H1 (cell line): Measurements from ENCODE around the gene SSR1. TPM values are rescaled to one million over a fixed set of nuclear protein-coding genes. Genes with fewer than 3 reads are reported as not detected.

ENCODE experiments used
- CTCF ChIA-PET: fragments of 300-600 bp; sonication (Branson Sonifier 250); formaldehyde crosslinking; loops from one replicate; lab custom pipeline; 2021; ENCODE audit not compliant: partially characterized antibody; lab: Charles Lee
- POLR2A ChIA-PET: fragments of 300-600 bp; sonication (Branson Sonifier 250); formaldehyde crosslinking; loops from one replicate; lab custom pipeline; 2021; ENCODE audit warnings: inconsistent platforms; ENCODE audit not compliant: partially characterized antibody; lab: Charles Lee
- DNase-seq, 2 experiments: peaks; one replicate each; pipeline versions ENCODE4 v3.0.0 to v3.0.0-alpha.2; 2010 to 2022; ENCODE audit warnings: low spot score in 2 of 2, low read depth in 1 of 2, mixed read lengths in 1 of 2
- FAIRE-seq: peaks from 2 replicates; lab custom pipeline; 2011; peaks lifted over from hg19 to GRCh38; lab: Jason Lieb, UNC
- H2AFZ ChIP-seq: 2 replicates; pipeline ENCODE4 v1.8.1; 2012; ENCODE audit warnings: low read length, inconsistent platforms
- H2AK5ac ChIP-seq: 2 replicates; pipeline ENCODE4 v1.6.1; 2013; ENCODE audit warnings: low read depth, low read length
- H2BK120ac ChIP-seq: replicated peaks from 2 replicates; pipeline ENCODE3; 2013; ENCODE audit warnings: low read depth, low read length, inconsistent platforms
- H2BK12ac ChIP-seq: 2 replicates; pipeline ENCODE4 v1.6.1; 2013; ENCODE audit warnings: low read depth, low read length
- H2BK15ac ChIP-seq: 2 replicates; pipeline ENCODE4 v1.6.1; 2013; ENCODE audit warnings: low read length
- H2BK20ac ChIP-seq: 2 replicates; pipeline ENCODE4 v1.6.1; 2013; ENCODE audit warnings: low read length
- H2BK5ac ChIP-seq: 2 replicates; pipeline ENCODE4 v1.6.1; 2013; ENCODE audit warnings: low read depth, low read length
- H3K14ac ChIP-seq: 2 replicates; pipeline ENCODE4 v1.6.1; 2013; ENCODE audit warnings: inconsistent platforms; ENCODE audit not compliant: insufficient read length
- H3K18ac ChIP-seq: 2 replicates; pipeline ENCODE4 v1.6.1; 2013; ENCODE audit warnings: low read length; ENCODE audit errors: extremely low read depth
- H3K23ac ChIP-seq: 2 replicates; pipeline ENCODE4 v1.6.1; 2013; ENCODE audit warnings: inconsistent platforms; ENCODE audit not compliant: insufficient read length
- H3K23me2 ChIP-seq: 2 replicates; pipeline ENCODE4 v1.6.1; 2013; ENCODE audit warnings: low read depth, low read length
- H3K27ac ChIP-seq: 2 replicates; pipeline ENCODE4 v1.6.1; 2011; ENCODE audit warnings: low read depth, low read length, inconsistent platforms
- H3K27me3 ChIP-seq, 4 experiments: replicated peaks in 1 of 4; 1 replicate in 1 of 4; 2 replicates in 3 of 4; pipeline versions ENCODE4 v1.6.1 to v1.8.1; 2011 to 2013; ENCODE audit warnings: low read length in 3 of 4, mild to moderate bottlenecking in 3 of 4, inconsistent platforms in 2 of 4, mixed read lengths in 2 of 4, moderate library complexity in 1 of 4; ENCODE audit not compliant: control insufficient read depth in 3 of 4, insufficient read depth in 3 of 4; ENCODE audit errors: extremely low read depth in 1 of 4
- H3K36me3 ChIP-seq, 4 experiments: 2 replicates each; pipeline versions ENCODE4 v1.6.1 to v1.8.1; 2011 to 2013; ENCODE audit warnings: mild to moderate bottlenecking in 4 of 4, low read length in 3 of 4, moderate library complexity in 2 of 4, control low read depth in 1 of 4, inconsistent platforms in 1 of 4; ENCODE audit not compliant: insufficient read depth in 4 of 4, control insufficient read depth in 2 of 4
- H3K4ac ChIP-seq: replicated peaks from 2 replicates; pipeline ENCODE3; 2013; ENCODE audit warnings: low read length, low read depth, mixed read lengths, inconsistent platforms; ENCODE audit not compliant: insufficient read length
- H3K4me1 ChIP-seq, 4 experiments: replicated peaks in 1 of 4; 1 replicate in 1 of 4; 2 replicates in 3 of 4; pipeline versions ENCODE4 v1.6.1 to v1.8.1; 2011 to 2013; ENCODE audit warnings: low read length in 3 of 4, inconsistent platforms in 2 of 4, mixed read lengths in 1 of 4; ENCODE audit not compliant: insufficient read depth in 4 of 4, control insufficient read depth in 3 of 4
- H3K4me2 ChIP-seq, 2 experiments: 2 replicates each; pipeline versions ENCODE4 v1.6.1 to v1.8.1; 2011 to 2013; ENCODE audit warnings: low read depth in 2 of 2, low read length in 2 of 2, control low read depth in 1 of 2, inconsistent platforms in 1 of 2, mild to moderate bottlenecking in 1 of 2; ENCODE audit not compliant: insufficient read depth in 1 of 2
- H3K4me3 ChIP-seq, 4 experiments: fragments of 200-600, 300-600 bp in 1 of 4; sonication (generic), shearing (Covaris generic), sonication (Bioruptor Twin) in 1 of 4; 2 replicates each; pipeline versions ENCODE4 v1.5.1 to v1.8.1; 2011 to 2016; ENCODE audit warnings: low read length in 4 of 4, low read depth in 3 of 4, control low read depth in 2 of 4, inconsistent platforms in 2 of 4, mild to moderate bottlenecking in 2 of 4, mixed read lengths in 1 of 4, moderate library complexity in 1 of 4; ENCODE audit not compliant: insufficient read depth in 2 of 4; ENCODE audit errors: extremely low read depth in 1 of 4
- H3K56ac ChIP-seq: replicated peaks from 2 replicates; pipeline ENCODE3; 2013; ENCODE audit warnings: low read depth, mild to moderate bottlenecking, mixed read lengths, low read length, inconsistent platforms; ENCODE audit not compliant: insufficient read length
- H3K79me1 ChIP-seq: 2 replicates; pipeline ENCODE4 v1.6.1; 2013; ENCODE audit warnings: low read depth, low read length, control low read depth
- H3K79me2 ChIP-seq, 2 experiments: 2 replicates each; pipeline versions ENCODE4 v1.6.1 to v1.8.1; 2012 to 2013; ENCODE audit warnings: low read length in 2 of 2, mild to moderate bottlenecking in 2 of 2, inconsistent platforms in 1 of 2; ENCODE audit not compliant: insufficient read depth in 2 of 2, control insufficient read depth in 1 of 2
- H3K9ac ChIP-seq, 4 experiments: replicated peaks in 1 of 4; 1 replicate in 1 of 4; 2 replicates in 3 of 4; pipeline versions ENCODE4 v1.6.1 to v1.8.1; 2011 to 2013; ENCODE audit warnings: low read depth in 3 of 4, low read length in 3 of 4, control low read depth in 2 of 4, mild to moderate bottlenecking in 2 of 4, moderate library complexity in 2 of 4, inconsistent platforms in 1 of 4; ENCODE audit errors: extremely low read depth in 1 of 4
- H3K9me3 ChIP-seq, 2 experiments: 2 replicates each; pipeline versions ENCODE4 v1.6.1 to v1.8.1; 2012 to 2013; ENCODE audit warnings: mild to moderate bottlenecking in 2 of 2, moderate library complexity in 2 of 2, control low read depth in 1 of 2, inconsistent platforms in 1 of 2, low read depth in 1 of 2, low read length in 1 of 2, mixed read lengths in 1 of 2; ENCODE audit not compliant: insufficient read depth in 2 of 2
- H4K20me1 ChIP-seq, 2 experiments: replicated peaks in 1 of 2; 2 replicates each; pipeline versions ENCODE3 to v1.8.1; 2011 to 2013; ENCODE audit warnings: inconsistent platforms in 2 of 2, low read length in 2 of 2, mild to moderate bottlenecking in 1 of 2; ENCODE audit not compliant: insufficient read depth in 2 of 2, control insufficient read depth in 1 of 2
- H4K5ac ChIP-seq: 2 replicates; pipeline ENCODE4 v1.6.1; 2013; ENCODE audit warnings: low read length, low read depth, mixed read lengths, inconsistent platforms; ENCODE audit not compliant: insufficient read length
- H4K8ac ChIP-seq: 2 replicates; pipeline ENCODE4 v1.8.0; 2013; ENCODE audit warnings: mild to moderate bottlenecking, moderate library complexity, low read length, inconsistent platforms; ENCODE audit not compliant: insufficient read depth; ENCODE audit errors: extremely low read depth
- H4K91ac ChIP-seq: replicated peaks from 2 replicates; pipeline ENCODE3; 2013; ENCODE audit warnings: low read length, mixed read lengths, inconsistent platforms; ENCODE audit not compliant: insufficient read length
- MAFK ChIP-seq: IDR thresholded peaks from 2 replicates; pipeline ENCODE4 v1.6.1; 2012; ENCODE audit warnings: low read depth, mild to moderate bottlenecking, improper control_type of control experiment, low read length
- NANOG ChIP-seq: IDR thresholded peaks from 2 replicates; pipeline ENCODE4 v1.6.1; 2011; ENCODE audit warnings: low read length, low read depth, mild to moderate bottlenecking, inconsistent platforms; ENCODE audit not compliant: insufficient read depth, poor library complexity, severe bottlenecking
- WGBS, 2 experiments: shearing (Covaris generic) in 1 of 2; methylation state at CpG; one replicate each; pipeline versions ENCODE4 v1.1.6 to v1.1.7; 2013 to 2015; ENCODE audit warnings: low lambda C conversion rate in 2 of 2, mixed read lengths in 2 of 2, inconsistent platforms in 1 of 2, low coverage in 1 of 2, missing lambda C conversion rate in 1 of 2; ENCODE audit not compliant: insufficient replicate concordance in 2 of 2, insufficient coverage in 1 of 2, insufficient read length in 1 of 2; ENCODE audit errors: extremely low coverage in 1 of 2, missing lambda C conversion rate in 1 of 2; 5-methylcytosine and 5-hydroxymethylcytosine counted together
- polyA plus RNA-seq, 7 experiments: library from polyadenylated mRNA; depleted of rRNA in 3 of 7; stranded (reverse) in 5 of 7; unstranded in 2 of 7; fragments of >200 nt in 5 of 7; fragments of 200-250 nt in 2 of 7; gene quantifications; 1 replicate in 5 of 7; 2 replicates in 1 of 7; 4 replicates in 1 of 7; pipeline versions ENCODE4 v1.2.1 to v1.2.3, GENCODE V29; 2011 to 2013; ENCODE audit warnings: missing spikeins in 2 of 7, mixed read lengths in 2 of 7
- total RNA-seq: library from RNA; stranded (reverse); fragmentation: NEBNext Ultra II Directional; extraction: Animal tissue kit (Norgen Biotek cat#: 25700); gene quantifications from 2 replicates; pipeline ENCODE4 v1.2.1, GENCODE V29; 2021

The SSR1 gene
- total and polyA plus RNA-seq, 2 of the 8 experiments (the other 6 are each of a cell fraction or from before 2014, with no cell fraction given) = 26.6 to 117 TPM

DNA sequence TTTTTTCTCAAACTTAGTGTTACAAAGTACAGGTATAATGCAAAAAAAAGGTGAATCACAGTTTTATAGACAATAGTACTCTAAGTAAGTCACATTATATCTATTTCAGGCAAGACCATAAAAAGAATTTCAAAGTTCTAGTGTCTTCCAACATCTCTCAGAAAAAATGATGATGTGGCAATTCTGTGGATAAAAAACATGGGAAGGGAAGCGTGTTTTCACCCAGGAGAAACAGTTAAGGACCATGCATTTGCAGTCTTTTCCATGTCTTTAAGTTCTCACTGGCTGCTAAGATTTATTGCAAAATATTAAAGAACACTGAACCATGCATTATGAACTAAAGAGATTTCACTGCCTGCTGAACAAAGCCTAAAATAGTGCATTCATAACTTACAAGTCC lies 1.8 kb downstream of the SSR1 start:
- Histone ChIP-seq H3K23me2 (peaks cover 4% of the 10 kb centered on the region; the same call in 1 of the 2 replicates), H2BK5ac (no peak overlapping the region), H3K56ac (no peak overlapping the region), H3K23ac (no peak overlapping the region), H2BK20ac (no peak overlapping the region), H2BK15ac (no peak overlapping the region), H2AK5ac (no peak overlapping the region), H3K36me3 (peaks cover 5 to 32% (median 26%) of the 10 kb centered on the region in 4 experiments), H3K4me1 (no peaks in the 10 kb centered on the region; a peak in 1 of 7 replicates), H4K8ac (no peak overlapping the region), H4K5ac (no peak overlapping the region), H3K4ac (no peak overlapping the region), H2BK120ac (no peak overlapping the region), H3K4me3 (peak overlapping the region in 1 of 4 experiments; percentile 84; a peak in 2 of 8 replicates), H4K20me1 (peaks cover 0 to 6% of the 10 kb centered on the region in 2 experiments), H4K91ac (no peak overlapping the region), H3K79me1 (peaks cover 2% of the 10 kb centered on the region; the same call in 1 of the 2 replicates), H3K27ac (no peak overlapping the region), H3K79me2 (peaks cover 0 to 48% of the 10 kb centered on the region in 2 experiments; a peak in 3 of 4 replicates), H3K9ac (no peak overlapping the region), H2AFZ (no peak overlapping the region), H2BK12ac (no peak overlapping the region), H3K27me3 (no peaks in the 10 kb centered on the region), H3K9me3 (no peaks in the 10 kb centered on the region), H3K18ac (no peak overlapping the region), H3K14ac (no peak overlapping the region), H3K4me2 (peak overlapping the region in 1 of 2 experiments; percentile 10; a peak in 2 of 4 replicates)
- TF ChIP-seq MAFK = peak; percentile 61; the same call in 1 of the 2 replicates
- TF ChIP-seq NANOG = no peak
- FAIRE-seq (no peak), DNase-seq (no peak)
- CTCF ChIA-PET = interaction anchor here (0.7 to 1.5 kb wide), 2 partner anchors 19 to 36 kb away, joined by 3 to 4 read pairs; no protein-coding TSS in a partner anchor
- POLR2A ChIA-PET = no interaction called here
- WGBS, 2 experiments = 93% methylated on average over 1 of the region's 1 CpG; no CpG with 5 or more reads in 1 of the 2 experiments
